Activated CD8-positive, alpha-beta T cell treated with anti-CD3 and anti-CD28 coated beads for 36 hours (primary cell): Measurements from ENCODE around the gene NACA. TPM values are rescaled to one million over a fixed set of nuclear protein-coding genes. Genes with fewer than 3 reads are reported as not detected.
A peak's percentile ranks its signal among the peaks of the same experiment; 100 is the strongest.

Experiments used
- ATAC-seq: fragments of 200-7000 bp; cut with Tn5 transposase; one replicate; pipeline ENCODE4 v1.10.0; 2021; ENCODE audit warnings: mild to moderate bottlenecking, moderate library complexity
- CTCF ChIA-PET: fragments of 350-600 bp; sonication (Branson Sonifier 250); formaldehyde crosslinking; loops from one replicate; lab custom pipeline; 2021; ENCODE audit warnings: antibody characterized with exemption; lab: Charles Lee
- POLR2A ChIA-PET: fragments of 350-600 bp; sonication (Branson Sonifier 250); formaldehyde crosslinking; loops from one replicate; lab custom pipeline; 2021; ENCODE audit warnings: antibody characterized with exemption; lab: Charles Lee
- DNase-seq: peaks from one replicate; pipeline ENCODE4 v3.0.0-alpha.2; 2020
- H3K27ac Mint-ChIP-seq: one replicate; pipeline ENCODE4 v1.8.0; 2021; ENCODE audit warnings: mild to moderate bottlenecking, mixed read lengths
- H3K27me3 Mint-ChIP-seq: one replicate; pipeline ENCODE4 v1.8.0; 2021; ENCODE audit warnings: mixed read lengths
- H3K36me3 Mint-ChIP-seq: one replicate; pipeline ENCODE4 v1.8.0; 2021; ENCODE audit warnings: low read depth, mixed read lengths
- H3K4me1 Mint-ChIP-seq: one replicate; pipeline ENCODE4 v1.8.0; 2021; ENCODE audit warnings: low read depth, mixed read lengths
- H3K4me3 Mint-ChIP-seq: one replicate; pipeline ENCODE4 v1.8.0; 2021; ENCODE audit warnings: mild to moderate bottlenecking, moderate library complexity, mixed read lengths
- H3K9me3 Mint-ChIP-seq: one replicate; pipeline ENCODE4 v1.8.0; 2021; ENCODE audit warnings: mixed read lengths
- CTCF ChIP-seq: fragments of 200-600 bp; IDR thresholded peaks from one replicate; pipeline ENCODE4 v1.8.0; 2022; ENCODE audit warnings: antibody characterized with exemption, mild to moderate bottlenecking
- intact Hi-C: fragments of 100-400 bp; cut with micrococcal nuclease; formaldehyde crosslinking; loops from one replicate; pipeline ENCODE4 v1.10.0; 2022
- total RNA-seq, 2 experiments: library from RNA; stranded (reverse); gene quantifications; one replicate each; pipeline ENCODE4 v1.2.3, GENCODE V29; 2021

Gene NACA
- total RNA-seq, 2 experiments from 2014 or later: 1,203 to 1,221 TPM

GRCh38 chr12:56678852-56679251, 46.2 kb downstream of the NACA start:
- ATAC-seq (no peak), DNase-seq (no peak)
- peaks cover 68% of the 10 kb centered on the region for H3K4me1 Mint-ChIP-seq
- H3K9me3 Mint-ChIP-seq: peaks cover under 1% of the 10 kb centered on the region
- H3K36me3 Mint-ChIP-seq: peaks cover 60% of the 10 kb centered on the region
- no peak overlapping the region for H3K4me3 Mint-ChIP-seq
- POLR2A ChIA-PET: interaction anchor here (1.1 to 11.1 kb wide), 6 partner anchors 7 to 71 kb away, joined by 3 to 74 read pairs (median 15); partner anchors contain the start of genes ATP5F1B and PTGES3
- intact Hi-C loops: no loop called here
- H3K27ac Mint-ChIP-seq: peak overlapping the region; percentile 62
- CTCF ChIA-PET: interaction anchor here (0.6 to 1.5 kb wide), 3 partner anchors 8 to 452 kb away, joined by 3 to 5 read pairs (median 4); partner anchors contain the start of gene PTGES3
- no peaks in the 10 kb centered on the region for H3K27me3 Mint-ChIP-seq
- TF ChIP-seq CTCF: no peak

- ChIA-PET POLR2A (interaction anchor here (1.4 to 11.1 kb wide), 7 partner anchors 9 to 48 kb away, joined by 6 to 74 read pairs (median 10); partner anchors contain the start of genes ATP5F1B, BAZ2A, NACA and PTGES3), CTCF (interaction anchor here (0.6 to 1.3 kb wide), 4 partner anchors 9 to 415 kb away, joined by 3 to 4 read pairs (median 4); no protein-coding TSS in a partner anchor)
- Mint-ChIP-seq H3K4me1 (peaks cover 69% of the 10 kb centered on the region), H3K27ac (peak overlapping the region; percentile 75), H3K9me3 (no peaks in the 10 kb centered on the region), H3K27me3 (no peaks in the 10 kb centered on the region), H3K36me3 (peaks cover 64% of the 10 kb centered on the region), H3K4me3 (peak overlapping the region; percentile 32)
- TF ChIP-seq CTCF: no peak
- peak; percentile 78 for ATAC-seq
- DNase-seq: peak; percentile 57
- intact Hi-C loops: no loop called here
These were observed 47.4 kb downstream of the NACA start for GRCh38 chr12:56677680-56678079.

- CTCF ChIA-PET: interaction anchor here (0.6 to 1.3 kb wide), 5 partner anchors 10 to 415 kb away, joined by 3 to 4 read pairs (median 4); no protein-coding TSS in a partner anchor
- H3K27ac Mint-ChIP-seq: peak overlapping the region; percentile 77
- intact Hi-C loops: no loop called here
- peaks cover 64% of the 10 kb centered on the region for H3K36me3 Mint-ChIP-seq
- POLR2A ChIA-PET: interaction anchor here (0.8 to 11.1 kb wide), 9 partner anchors 9 to 50 kb away, joined by 3 to 74 read pairs (median 7); partner anchors contain the start of genes ATP5F1B, BAZ2A, NACA and PTGES3
- no peaks in the 10 kb centered on the region for H3K9me3 Mint-ChIP-seq
- DNase-seq (no peak), ATAC-seq (peak; percentile 36)
- H3K4me3 Mint-ChIP-seq: no peak overlapping the region
- H3K27me3 Mint-ChIP-seq: no peaks in the 10 kb centered on the region
- peaks cover 68% of the 10 kb centered on the region for H3K4me1 Mint-ChIP-seq
- no peak for TF ChIP-seq CTCF
These were observed 48.1 kb downstream of the NACA start for GRCh38 chr12:56676851-56677580.

- H3K36me3 Mint-ChIP-seq: peaks cover 74% of the 10 kb centered on the region
These were observed 53.5 kb downstream of the NACA start for GRCh38 chr12:56671608-56672007.

More at GRCh38 chr12:56671608-56672007, 53.5 kb downstream of the NACA start:
- CTCF ChIA-PET: interaction anchor here (1.5 kb wide), 1 partner anchor 13 kb away, joined by 3 read pairs; no protein-coding TSS in a partner anchor
- H3K27me3 Mint-ChIP-seq: no peaks in the 10 kb centered on the region
- DNase-seq: no peak
- intact Hi-C loops: no loop called here
- H3K27ac Mint-ChIP-seq: peak overlapping the region; percentile 7
- no peak for ATAC-seq
- no peak for TF ChIP-seq CTCF
- POLR2A ChIA-PET: interaction anchor here (1.9 to 11.1 kb wide), 2 partner anchors 10 to 15 kb away, joined by 6 to 74 read pairs; partner anchors contain the start of gene PTGES3
- H3K9me3 Mint-ChIP-seq: no peaks in the 10 kb centered on the region
- no peak overlapping the region for H3K4me3 Mint-ChIP-seq
- peaks cover 56% of the 10 kb centered on the region for H3K4me1 Mint-ChIP-seq
